ENCODE measurements around the gene TMIE. TPM values are rescaled to one million over a fixed set of nuclear protein-coding genes. Genes with fewer than 3 reads are reported as not detected.

The TMIE gene
- 0.63 and 0.85 TPM in 2 replicates for total RNA-seq
- 0.53 and 0.91 TPM in 2 replicates for polyA plus RNA-seq

GRCh38 chr3:46701181-46701939 is at the start of gene TMIE:
Gene TMIE (plus strand): TSS chr3:46701392. CDS start chr3:46701488, 96 bp downstream.
- no peak for DNase-seq (ENCODE audit: low read depth in 1 of 2, low spot score in 1 of 2)
- Histone ChIP-seq H3K36me3 (no peaks in the 10 kb centered on the region), H3K27me3 (peaks cover 12% of the 10 kb centered on the region), H3K27ac (no peak within 1 kb of the TSS), H3K9me3 (ENCODE audit: low read depth) (no peaks in the 10 kb centered on the region), H3K4me1 (ENCODE audit: low read depth) (peaks cover 23% of the 10 kb centered on the region), H3K4me3 (peak within 1 kb of the TSS; percentile 14)
- TF ChIP-seq CTCF (IDR thresholded peaks at IDR 0.05; ENCODE audit: low read depth, low read length), result no peak

- H3K27ac ChIP-seq, result no peak overlapping the region
- H3K36me3 ChIP-seq, result no peaks in the 10 kb centered on the region
- no peaks in the 10 kb centered on the region for H3K4me1 ChIP-seq (ENCODE audit: low read depth)
- TF ChIP-seq CTCF (IDR thresholded peaks at IDR 0.05; ENCODE audit: low read depth, low read length), result no peak
- DNase-seq (ENCODE audit: low read depth in 1 of 2, low spot score in 1 of 2), result peak in 1 of 2 donors; percentile 12
- H3K27me3 ChIP-seq, result no peaks in the 10 kb centered on the region
- H3K9me3 ChIP-seq (ENCODE audit: low read depth), result no peaks in the 10 kb centered on the region
- no peak overlapping the region for H3K4me3 ChIP-seq
Observed at GRCh38 chr3:46655271-46655670, 45.9 kb upstream of the TMIE start.

GRCh38 chr3:46656778-46657556 is 44.2 kb upstream of the TMIE start:
- Histone ChIP-seq H3K4me1 (ENCODE audit: low read depth) (no peaks in the 10 kb centered on the region), H3K4me3 (no peak overlapping the region), H3K36me3 (no peaks in the 10 kb centered on the region), H3K27me3 (no peaks in the 10 kb centered on the region), H3K9me3 (ENCODE audit: low read depth) (no peaks in the 10 kb centered on the region), H3K27ac (no peak overlapping the region)
- TF ChIP-seq CTCF (IDR thresholded peaks at IDR 0.05; ENCODE audit: low read depth, low read length), result no peak
- no peak for DNase-seq (ENCODE audit: low read depth in 1 of 2, low spot score in 1 of 2)

- Histone ChIP-seq H3K4me1 (ENCODE audit: low read depth) (peaks cover 11% of the 10 kb centered on the region), H3K27ac (no peak overlapping the region), H3K27me3 (no peaks in the 10 kb centered on the region), H3K9me3 (ENCODE audit: low read depth) (no peaks in the 10 kb centered on the region), H3K36me3 (no peaks in the 10 kb centered on the region), H3K4me3 (no peak overlapping the region)
- no peak for DNase-seq (ENCODE audit: low read depth in 1 of 2, low spot score in 1 of 2)
- no peak for TF ChIP-seq CTCF (IDR thresholded peaks at IDR 0.05; ENCODE audit: low read depth, low read length)
Observed at GRCh38 chr3:46659285-46659684, 41.9 kb upstream of the TMIE start.

GRCh38 chr3:46660003-46660402 is 41.2 kb upstream of the TMIE start:
- DNase-seq (ENCODE audit: low read depth in 1 of 2, low spot score in 1 of 2), result no peak
- TF ChIP-seq CTCF (IDR thresholded peaks at IDR 0.05; ENCODE audit: low read depth, low read length), result no peak

More at GRCh38 chr3:46660003-46660402, 41.2 kb upstream of the TMIE start:
- no peaks in the 10 kb centered on the region for H3K27me3 ChIP-seq
- peaks cover 11% of the 10 kb centered on the region for H3K4me1 ChIP-seq (ENCODE audit: low read depth)
- no peaks in the 10 kb centered on the region for H3K9me3 ChIP-seq (ENCODE audit: low read depth)
- H3K27ac ChIP-seq, result no peak overlapping the region
- H3K4me3 ChIP-seq, result no peak overlapping the region
- H3K36me3 ChIP-seq, result no peaks in the 10 kb centered on the region
